T1000 (cell line): ENCODE measurements around the gene THAP4.
"Not testable (repeated sequence)": the region's sequence is repeated elsewhere in the genome, so short reads cannot be mapped to it uniquely, and the experiment has no call there.

ENCODE experiments used
- DNase-seq: peaks from one replicate; lab custom pipeline; 2025; ENCODE audit warnings: mixed read lengths; lab: John Stamatoyannopoulos, UW

The THAP4 gene

GRCh38 chr2:241584436-241584835 is 52.5 kb downstream of the THAP4 start:
- DNase-seq = no peak

- no peak for DNase-seq
Measured at GRCh38 chr2:241582806-241583205, 54.2 kb downstream of the THAP4 start.

DNA sequence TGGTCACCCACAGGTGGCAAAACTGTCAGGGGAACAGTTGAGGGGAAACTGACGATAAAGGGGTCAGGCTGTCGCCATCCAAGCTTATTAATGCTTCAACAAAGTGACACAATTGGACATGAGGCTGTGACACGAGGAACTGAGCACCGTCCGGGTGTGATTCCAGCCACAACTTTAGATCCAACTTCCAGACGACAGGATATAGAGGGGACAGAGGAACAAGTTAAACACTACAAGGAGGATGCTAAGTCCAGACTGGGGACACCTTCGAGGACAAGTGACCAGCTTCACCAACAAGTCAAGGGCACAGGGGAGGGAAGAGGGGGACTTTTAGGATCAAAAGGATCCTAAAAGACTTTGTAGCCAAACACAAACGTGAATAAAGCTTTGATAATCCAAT is 54.6 kb downstream of the THAP4 start:
- DNase-seq = no peak

GRCh38 chr2:241579281-241579680 is 57.7 kb downstream of the THAP4 start:
- DNase-seq = no peak

- no peak for DNase-seq
Measured at GRCh38 chr2:241577413-241578122, 59.4 kb downstream of the THAP4 start.

DNA sequence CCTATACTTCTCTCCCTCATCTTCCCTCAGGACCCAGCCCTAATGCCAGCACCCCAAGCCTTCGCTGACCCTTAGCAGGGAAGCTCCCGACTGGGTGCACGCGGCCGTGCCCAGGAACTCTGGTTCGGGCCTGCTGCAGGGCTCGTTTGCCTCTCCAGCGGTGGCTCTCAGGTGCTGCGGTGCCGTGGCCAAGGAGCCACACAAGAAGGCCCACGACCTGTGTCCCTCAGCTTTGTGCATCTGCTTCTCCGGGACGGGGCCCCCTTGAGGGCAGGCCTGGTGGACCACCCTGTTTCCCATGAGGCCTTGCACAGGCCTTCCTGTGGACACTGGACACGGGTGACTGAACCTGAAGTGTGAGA is 60.7 kb downstream of the THAP4 start:
- no peak for DNase-seq

- no peak for DNase-seq
Measured at GRCh38 chr2:241575624-241576292, 61.2 kb downstream of the THAP4 start.

GRCh38 chr2:241574911-241575623 is 61.9 kb downstream of the THAP4 start:
- DNase-seq = no peak

DNA sequence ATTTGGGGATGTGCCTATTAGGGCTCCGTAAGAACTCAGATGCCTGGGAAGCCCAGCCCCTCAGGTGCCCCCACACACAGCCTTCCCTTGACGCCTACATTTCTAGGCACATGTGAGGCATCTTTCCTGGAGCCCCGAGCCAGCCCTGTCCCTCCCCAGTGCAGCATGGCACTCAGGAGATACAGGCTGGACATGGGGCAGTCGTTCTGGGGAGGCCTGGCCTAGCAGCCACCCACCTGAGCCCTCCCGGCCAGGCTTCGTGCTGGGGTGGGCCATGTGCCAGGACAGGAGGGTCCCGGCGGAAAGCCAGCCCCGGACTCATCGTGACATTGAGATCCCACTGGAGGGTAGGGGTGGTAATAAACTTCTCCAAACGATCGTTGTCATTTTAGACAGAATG is 63.2 kb downstream of the THAP4 start:
- DNase-seq = no peak

GRCh38 chr2:241572915-241573651 is 63.9 kb downstream of the THAP4 start:
- DNase-seq = not testable (repeated sequence)

DNA sequence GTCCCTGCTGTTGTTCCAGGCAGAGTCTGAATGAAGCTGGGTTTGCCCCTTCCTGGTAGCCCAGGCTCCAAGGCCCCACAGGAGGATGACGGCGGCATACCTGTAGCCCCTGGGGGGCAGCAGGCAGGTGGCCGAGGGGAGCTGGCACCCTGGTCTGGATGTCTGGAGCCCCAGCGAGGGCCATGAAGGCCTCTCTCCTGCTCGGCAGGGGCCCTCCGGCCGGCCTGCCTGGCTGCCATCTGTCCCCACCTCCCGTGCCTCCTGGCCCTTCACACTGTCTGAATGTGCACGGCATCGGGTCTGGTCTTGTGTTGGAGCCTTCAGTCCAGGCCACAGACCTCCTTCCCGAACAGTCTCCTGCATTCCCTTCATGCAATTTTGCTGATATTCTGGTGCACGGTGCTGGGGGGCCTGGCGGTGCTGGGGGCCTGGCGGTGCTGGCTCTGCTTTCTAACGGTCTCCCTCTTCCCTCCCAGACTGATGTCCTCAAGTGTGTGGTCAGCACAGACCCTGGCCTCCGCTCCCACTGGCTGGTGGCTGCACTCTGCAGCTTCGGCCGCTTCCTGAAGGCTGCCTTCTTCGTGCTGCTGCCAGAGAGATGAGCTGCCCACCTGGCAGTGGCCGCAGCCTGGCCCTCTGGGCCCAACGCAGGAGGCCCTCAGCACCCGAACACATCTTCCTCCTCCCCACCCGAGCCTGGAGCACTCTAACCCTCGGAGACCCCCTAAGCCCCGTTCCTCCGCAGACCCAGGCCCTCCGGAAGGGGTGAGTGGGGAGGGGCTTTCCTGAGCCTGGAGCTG is 64.9 kb downstream of the THAP4 start:
- DNase-seq = no peak

DNA sequence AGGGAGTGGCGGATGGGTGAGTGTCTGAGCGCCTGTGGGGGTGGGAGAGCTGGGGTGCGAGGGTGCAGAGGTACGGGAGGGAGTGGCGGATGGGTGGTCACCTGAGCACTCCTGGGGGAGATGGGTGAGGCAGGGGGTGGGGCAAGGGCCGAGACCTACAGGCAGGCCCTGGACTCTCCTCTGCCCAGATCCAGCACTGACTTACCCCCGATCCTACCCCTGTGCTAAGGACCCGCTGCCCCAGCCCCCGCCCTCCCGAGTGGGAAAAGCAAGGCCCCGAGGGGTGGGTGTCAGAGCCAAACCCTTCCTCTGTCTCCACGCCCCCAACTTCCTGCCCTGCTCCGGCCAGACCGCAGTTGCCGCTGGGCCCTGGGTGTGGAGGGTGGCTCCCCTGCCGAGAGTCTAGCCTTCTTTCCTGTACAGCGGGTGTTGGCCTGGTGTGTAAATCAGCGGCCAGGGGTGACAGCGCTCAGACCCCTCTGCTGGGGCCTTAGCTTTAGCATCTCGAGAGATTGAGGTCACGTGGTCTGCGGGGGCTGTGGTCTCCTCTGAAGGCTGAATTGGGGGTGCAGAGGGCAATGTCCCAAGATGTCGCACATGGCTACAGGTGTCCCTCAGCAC is 65.9 kb downstream of the THAP4 start:
- DNase-seq = no peak

DNA sequence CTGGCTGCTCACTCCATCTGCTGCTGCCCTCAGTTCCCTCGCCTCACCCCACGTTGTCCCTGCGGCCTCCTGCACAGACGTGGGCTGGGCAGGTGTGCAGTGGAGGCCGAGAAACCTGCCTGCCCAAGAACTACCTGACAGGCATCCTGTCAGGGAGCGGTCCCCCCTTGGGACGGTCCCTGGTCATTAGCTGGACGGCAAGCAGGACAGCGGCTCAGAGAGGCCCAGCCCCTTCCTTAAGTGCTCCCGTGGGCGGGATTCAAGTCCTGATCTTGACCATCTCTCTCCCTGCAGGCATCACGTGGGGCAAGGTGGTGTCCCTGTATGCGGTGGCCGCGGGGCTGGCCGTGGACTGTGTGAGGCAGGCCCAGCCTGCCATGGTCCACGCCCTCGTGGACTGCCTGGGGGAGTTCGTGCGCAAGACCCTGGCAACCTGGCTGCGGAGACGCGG is 67.1 kb downstream of the THAP4 start:
- no peak for DNase-seq

DNA sequence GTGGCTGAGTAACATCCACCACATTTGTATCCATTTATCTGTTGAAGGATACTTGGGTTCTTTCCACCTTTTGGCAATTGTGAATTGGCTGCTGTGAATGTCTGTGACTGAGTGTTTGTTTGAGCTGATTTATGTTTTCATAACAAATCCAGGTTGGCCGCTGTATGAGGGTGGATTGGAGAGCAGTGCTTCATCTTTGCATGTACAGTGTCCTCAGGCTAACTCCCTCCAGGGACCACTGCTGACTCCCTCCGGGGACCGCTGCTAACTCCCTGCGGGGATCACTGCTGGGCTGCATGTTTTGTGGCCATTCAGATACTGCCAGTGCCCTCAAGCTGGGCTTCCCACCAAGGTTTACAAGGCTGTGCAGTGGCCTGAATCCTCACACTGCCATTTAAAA is 68.2 kb downstream of the THAP4 start:
- no peak for DNase-seq

DNA sequence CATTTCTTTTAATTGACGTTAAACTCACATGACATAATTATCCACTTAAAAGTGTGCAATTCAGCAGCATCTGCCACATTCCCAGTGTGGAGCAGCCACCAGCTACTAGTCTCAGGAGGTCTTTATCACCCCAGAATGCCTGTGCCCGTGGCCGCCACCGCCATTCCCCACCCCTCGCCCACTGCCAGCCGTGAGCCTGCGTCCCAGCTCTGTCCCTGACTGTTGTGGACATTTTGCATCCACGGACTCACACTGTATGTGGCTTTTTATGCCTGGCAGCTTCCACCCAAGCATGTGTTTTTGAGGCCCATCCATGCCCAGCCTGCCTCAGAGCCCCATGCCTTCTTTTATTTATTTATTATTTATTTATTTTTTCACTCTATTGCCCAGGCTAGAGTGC is 69.2 kb downstream of the THAP4 start:
- no peak for DNase-seq

- not testable (repeated sequence) for DNase-seq
Measured at GRCh38 chr2:241567266-241567665, 69.7 kb downstream of the THAP4 start.

GRCh38 chr2:241566468-241566867 is 70.5 kb downstream of the THAP4 start:
- DNase-seq = no peak

GRCh38 chr2:241566021-241566420 is 70.9 kb downstream of the THAP4 start:
- not testable (repeated sequence) for DNase-seq

- DNase-seq = no peak
Measured at GRCh38 chr2:241565411-241565810, 71.5 kb downstream of the THAP4 start.

- no peak for DNase-seq
Measured at GRCh38 chr2:241564596-241565410, 72.2 kb downstream of the THAP4 start.
